Measurements from ENCODE around the gene MCF2L.

MCF2L gene

GRCh38 chr13:112999414-113000177 lies 30.6 kb downstream of the MCF2L start:
- no peak for DNase-seq

- DNase-seq = no peak
Measured at GRCh38 chr13:113000575-113000974, 31.6 kb downstream of the MCF2L start.

GRCh38 chr13:113001241-113002140 lies 32.5 kb downstream of the MCF2L start:
- peak; percentile 6 for DNase-seq

GRCh38 chr13:113002206-113002912 lies 33.3 kb downstream of the MCF2L start:
- no peak for DNase-seq

GRCh38 chr13:113002913-113003290 lies 33.9 kb downstream of the MCF2L start:
- DNase-seq = no peak

GRCh38 chr13:113004126-113004525 lies 35.1 kb downstream of the MCF2L start:
- DNase-seq = no peak

GRCh38 chr13:113005076-113005865 lies 36.3 kb downstream of the MCF2L start:
- no peak for DNase-seq

- no peak for DNase-seq
Measured at GRCh38 chr13:113005997-113006396, 37.0 kb downstream of the MCF2L start.

GRCh38 chr13:113006660-113007059 lies 37.6 kb downstream of the MCF2L start:
- DNase-seq = no peak

GRCh38 chr13:113008851-113009250 lies 39.8 kb downstream of the MCF2L start:
- DNase-seq = no peak

- DNase-seq = no peak
Measured at GRCh38 chr13:113009743-113010509, 40.9 kb downstream of the MCF2L start.

- no peak for DNase-seq
Measured at GRCh38 chr13:113010510-113010865, 41.5 kb downstream of the MCF2L start.

GRCh38 chr13:113013303-113013702 lies 44.3 kb downstream of the MCF2L start:
- DNase-seq = no peak

GRCh38 chr13:113013878-113014751 lies 45.1 kb downstream of the MCF2L start:
- DNase-seq = no peak

GRCh38 chr13:113014752-113015745 lies 46.0 kb downstream of the MCF2L start:
- DNase-seq = no peak

GRCh38 chr13:113015826-113016525 lies 47.0 kb downstream of the MCF2L start:
- DNase-seq = no peak

GRCh38 chr13:113016526-113017295 lies 47.7 kb downstream of the MCF2L start:
- DNase-seq = no peak

All from fibroblast of skin of abdomen (primary cell).